ENCODE measurements around the gene ALMS1. TPM values are rescaled to one million over a fixed set of nuclear protein-coding genes. Genes with fewer than 3 reads are reported as not detected.
"Not testable (repeated sequence)": the region's sequence is repeated elsewhere in the genome, so short reads cannot be mapped to it uniquely, and the experiment has no call there.

The ALMS1 gene
- polyA plus RNA-seq, 2 of the 4 experiments (the other 2 are of a cell fraction) = 5.2 to 13.5 TPM

DNA sequence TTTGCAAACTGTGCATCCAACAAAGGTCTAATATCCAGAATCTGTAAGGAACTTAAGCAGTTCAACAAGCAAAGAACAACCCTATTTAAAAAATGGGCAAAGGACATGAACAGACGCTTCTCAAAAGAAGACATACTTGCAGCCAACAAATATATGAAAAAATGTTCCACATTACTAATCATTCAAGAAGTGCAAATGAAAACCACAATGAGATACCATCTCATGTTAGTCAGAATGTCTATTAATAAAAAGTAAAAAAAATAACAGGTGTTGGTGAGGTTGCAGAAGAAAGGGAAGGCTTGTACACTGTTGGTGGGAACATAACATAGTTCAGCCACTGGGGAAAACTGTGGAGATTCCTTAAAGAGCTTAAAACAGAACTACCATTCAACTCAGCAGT is 130.4 kb downstream of the ALMS1 start:
- Histone ChIP-seq H3K9me3 (0 out of 3 replicates have a peak, but pooled peaks cover 3% of the 10 kb centered on the region), H3K27ac (no peak overlapping the region), H3K4me2 (no peak overlapping the region), H3K4me3 (no peak overlapping the region), H3K4me1 (no peaks in the 10 kb centered on the region)
- DNase-seq (ENCODE audit: low read depth in 1 of 2, low spot score in 1 of 2) = no peak
- peak; percentile 18 for FAIRE-seq
- TF ChIP-seq, protein P1, sequence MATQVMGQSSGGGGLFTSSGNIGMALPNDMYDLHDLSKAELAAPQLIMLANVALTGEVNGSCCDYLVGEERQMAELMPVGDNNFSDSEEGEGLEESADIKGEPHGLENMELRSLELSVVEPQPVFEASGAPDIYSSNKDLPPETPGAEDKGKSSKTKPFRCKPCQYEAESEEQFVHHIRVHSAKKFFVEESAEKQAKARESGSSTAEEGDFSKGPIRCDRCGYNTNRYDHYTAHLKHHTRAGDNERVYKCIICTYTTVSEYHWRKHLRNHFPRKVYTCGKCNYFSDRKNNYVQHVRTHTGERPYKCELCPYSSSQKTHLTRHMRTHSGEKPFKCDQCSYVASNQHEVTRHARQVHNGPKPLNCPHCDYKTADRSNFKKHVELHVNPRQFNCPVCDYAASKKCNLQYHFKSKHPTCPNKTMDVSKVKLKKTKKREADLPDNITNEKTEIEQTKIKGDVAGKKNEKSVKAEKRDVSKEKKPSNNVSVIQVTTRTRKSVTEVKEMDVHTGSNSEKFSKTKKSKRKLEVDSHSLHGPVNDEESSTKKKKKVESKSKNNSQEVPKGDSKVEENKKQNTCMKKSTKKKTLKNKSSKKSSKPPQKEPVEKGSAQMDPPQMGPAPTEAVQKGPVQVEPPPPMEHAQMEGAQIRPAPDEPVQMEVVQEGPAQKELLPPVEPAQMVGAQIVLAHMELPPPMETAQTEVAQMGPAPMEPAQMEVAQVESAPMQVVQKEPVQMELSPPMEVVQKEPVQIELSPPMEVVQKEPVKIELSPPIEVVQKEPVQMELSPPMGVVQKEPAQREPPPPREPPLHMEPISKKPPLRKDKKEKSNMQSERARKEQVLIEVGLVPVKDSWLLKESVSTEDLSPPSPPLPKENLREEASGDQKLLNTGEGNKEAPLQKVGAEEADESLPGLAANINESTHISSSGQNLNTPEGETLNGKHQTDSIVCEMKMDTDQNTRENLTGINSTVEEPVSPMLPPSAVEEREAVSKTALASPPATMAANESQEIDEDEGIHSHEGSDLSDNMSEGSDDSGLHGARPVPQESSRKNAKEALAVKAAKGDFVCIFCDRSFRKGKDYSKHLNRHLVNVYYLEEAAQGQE (IDR thresholded peaks at IDR 0.05) = no peak
- no peak for TF ChIP-seq PHF8 (IDR thresholded peaks at IDR 0.05; ENCODE audit: borderline replicate concordance, low read depth)
- no peak for TF ChIP-seq NFE2L2 (conservative IDR thresholded peaks at IDR 0.05; ENCODE audit: low read length)
- no peak for TF ChIP-seq RCOR1 (IDR thresholded peaks at IDR 0.05; ENCODE audit: low read depth, low read length)
- no peak for TF ChIP-seq HEYL (CRISPR knock-in tag; IDR thresholded peaks at IDR 0.05)
- no peak for TF ChIP-seq RARB (CRISPR knock-in tag; IDR thresholded peaks at IDR 0.05)
- TF ChIP-seq KDM1A (IDR thresholded peaks at IDR 0.05; ENCODE audit: low read depth) = no peak
- no peak for TF ChIP-seq ZNF302 (CRISPR knock-in tag; IDR thresholded peaks at IDR 0.05)
- no peak for TF ChIP-seq TFCP2L1 (CRISPR knock-in tag; IDR thresholded peaks at IDR 0.05)
- no peak for TF ChIP-seq GATA3 (IDR thresholded peaks at IDR 0.05; ENCODE audit: borderline replicate concordance)
- ATAC-seq = no peak
- 84% methylated on average over 1 of the region's 1 CpG for WGBS (ENCODE audit: missing lambda C conversion rate)
- ChIA-PET CTCF (no interaction called here), POLR2A (no interaction called here)

DNA sequence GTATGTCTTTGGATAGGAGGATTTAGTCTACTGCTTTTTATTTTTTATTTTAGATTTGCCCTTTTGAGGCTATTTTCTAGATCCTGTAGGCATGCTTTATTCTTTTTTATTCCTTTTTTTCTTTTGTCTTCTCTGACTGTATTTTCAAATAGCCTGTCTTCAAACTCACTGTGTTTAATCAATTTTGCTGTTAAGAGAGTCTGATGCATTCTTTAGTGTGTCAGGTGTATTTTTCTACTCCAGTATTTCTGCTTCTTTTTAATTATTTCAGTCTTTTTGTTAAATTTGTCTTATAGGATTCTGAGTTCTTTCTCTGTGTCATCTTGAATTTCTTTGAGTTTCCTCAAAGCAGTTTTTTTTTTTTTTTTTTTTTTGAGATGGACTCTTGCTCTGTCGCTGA is 143.1 kb downstream of the ALMS1 start:
- H3K9me3 ChIP-seq = peaks cover 40% of the 10 kb centered on the region
- WGBS (ENCODE audit: missing lambda C conversion rate) = 100% methylated on average over 1 of the region's 1 CpG
- H3K4me2 ChIP-seq = no peak overlapping the region
- FAIRE-seq (no peak), DNase-seq (ENCODE audit: low read depth in 1 of 2, low spot score in 1 of 2) (no peak), ATAC-seq (no peak)
- H3K4me1 ChIP-seq = no peaks in the 10 kb centered on the region
- POLR2A ChIA-PET = no interaction called here
- CTCF ChIA-PET = no interaction called here
- H3K27ac ChIP-seq = no peak overlapping the region
- H3K4me3 ChIP-seq = no peak overlapping the region
- TF ChIP-seq TP53 (CRISPR knock-in tag; IDR thresholded peaks at IDR 0.05) (no peak), RCOR1 (IDR thresholded peaks at IDR 0.05; ENCODE audit: low read depth, low read length) (no peak), KDM5A (IDR thresholded peaks at IDR 0.05) (no peak), EHF (CRISPR knock-in tag; IDR thresholded peaks at IDR 0.05) (no peak), RARB (CRISPR knock-in tag; IDR thresholded peaks at IDR 0.05) (no peak), HOXB13 (CRISPR knock-in tag; IDR thresholded peaks at IDR 0.05; ENCODE audit: low read depth) (no peak), GATA3 (IDR thresholded peaks at IDR 0.05; ENCODE audit: borderline replicate concordance) (no peak), POLR2A (IDR thresholded peaks at IDR 0.05; ENCODE audit: low read length) (no peak), PHF8 (IDR thresholded peaks at IDR 0.05; ENCODE audit: borderline replicate concordance, low read depth) (no peak), FOSL2 (IDR thresholded peaks at IDR 0.05) (no peak), FOSL2 (CRISPR knock-in tag; IDR thresholded peaks at IDR 0.05) (no peak), MAZ (IDR thresholded peaks at IDR 0.05; ENCODE audit: borderline replicate concordance, low read depth, low read length) (no peak), EHMT2 (IDR thresholded peaks at IDR 0.05; ENCODE audit: low read depth) (no peak), NR3C1 (IDR thresholded peaks at IDR 0.05) (no peak)
- TF ChIP-seq, protein P2, sequence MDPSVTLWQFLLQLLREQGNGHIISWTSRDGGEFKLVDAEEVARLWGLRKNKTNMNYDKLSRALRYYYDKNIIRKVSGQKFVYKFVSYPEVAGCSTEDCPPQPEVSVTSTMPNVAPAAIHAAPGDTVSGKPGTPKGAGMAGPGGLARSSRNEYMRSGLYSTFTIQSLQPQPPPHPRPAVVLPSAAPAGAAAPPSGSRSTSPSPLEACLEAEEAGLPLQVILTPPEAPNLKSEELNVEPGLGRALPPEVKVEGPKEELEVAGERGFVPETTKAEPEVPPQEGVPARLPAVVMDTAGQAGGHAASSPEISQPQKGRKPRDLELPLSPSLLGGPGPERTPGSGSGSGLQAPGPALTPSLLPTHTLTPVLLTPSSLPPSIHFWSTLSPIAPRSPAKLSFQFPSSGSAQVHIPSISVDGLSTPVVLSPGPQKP (IDR thresholded peaks at IDR 0.05; ENCODE audit: low read depth, low read length) = no peak

DNA sequence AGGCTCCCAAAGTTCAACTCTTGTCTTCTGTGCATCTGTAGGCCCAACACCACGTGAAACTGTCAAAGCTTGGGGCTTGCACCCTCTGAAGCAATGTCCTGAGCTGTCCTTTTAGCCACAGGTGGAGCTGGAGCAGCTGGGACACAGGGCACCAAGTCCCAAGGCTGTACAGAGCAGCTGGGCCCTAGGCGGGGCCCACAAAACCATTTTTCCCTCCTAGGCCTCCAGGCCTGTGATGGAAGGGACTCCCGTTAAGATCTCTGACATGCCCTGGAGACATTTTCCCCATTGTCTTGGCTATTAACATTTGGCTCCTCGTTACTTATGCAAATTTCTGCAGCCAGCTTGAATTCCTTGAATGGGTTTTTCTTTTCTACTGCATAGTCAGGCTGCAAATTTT is 145.1 kb downstream of the ALMS1 start:
- H3K4me3 ChIP-seq; H3K4me1 ChIP-seq; H3K4me2 ChIP-seq; POLR2A ChIA-PET; CTCF ChIA-PET; ATAC-seq; DNase-seq (ENCODE audit: low read depth in 1 of 2, low spot score in 1 of 2); H3K27ac ChIP-seq; FAIRE-seq: not testable (repeated sequence)
- peak; percentile 84 for TF ChIP-seq ZFP36 (IDR thresholded peaks at IDR 0.05; ENCODE audit: borderline replicate concordance, partially characterized antibody)
- peaks cover 34% of the 10 kb centered on the region for H3K9me3 ChIP-seq
- 62% methylated on average over 4 of the region's 4 CpGs for WGBS (ENCODE audit: missing lambda C conversion rate)
